ENCODE results near the gene SUOX.

The SUOX gene

GRCh38 chr12:56020423-56021184, 23.5 kb downstream of the SUOX start, which contains the start of gene IKZF4:
Gene IKZF4 (plus strand): TSS chr12:56021043. CDS start chr12:56021494, 451 bp downstream.
- no peak for DNase-seq (ENCODE audit: low read depth)
- TF ChIP-seq CTCF (IDR thresholded peaks at IDR 0.05; ENCODE audit: control insufficient read depth, insufficient read depth, low read depth, low read length, missing control alignments), result no peak
- H3K4me3 ChIP-seq (ENCODE audit: control insufficient read depth, low read depth, low read length), result no peak within 1 kb of the TSS

GRCh38 chr12:56021889-56022497, 24.9 kb downstream of the SUOX start:
- no peak overlapping the region for H3K4me3 ChIP-seq (ENCODE audit: control insufficient read depth, low read depth, low read length)
- DNase-seq (ENCODE audit: low read depth), result no peak
- no peak for TF ChIP-seq CTCF (IDR thresholded peaks at IDR 0.05; ENCODE audit: control insufficient read depth, insufficient read depth, low read depth, low read length, missing control alignments)

- no peak overlapping the region for H3K4me3 ChIP-seq (ENCODE audit: control insufficient read depth, low read depth, low read length)
- no peak for TF ChIP-seq CTCF (IDR thresholded peaks at IDR 0.05; ENCODE audit: control insufficient read depth, insufficient read depth, low read depth, low read length, missing control alignments)
- no peak for DNase-seq (ENCODE audit: low read depth)
These were observed 31.6 kb downstream of the SUOX start for GRCh38 chr12:56028511-56029165.

- TF ChIP-seq CTCF (IDR thresholded peaks at IDR 0.05; ENCODE audit: control insufficient read depth, insufficient read depth, low read depth, low read length, missing control alignments), result no peak
- peak; percentile 37 for DNase-seq (ENCODE audit: low read depth)
- H3K4me3 ChIP-seq (ENCODE audit: control insufficient read depth, low read depth, low read length), result no peak overlapping the region
These were observed 32.1 kb downstream of the SUOX start for GRCh38 chr12:56029166-56029519.

- peak; percentile 82 for TF ChIP-seq CTCF (IDR thresholded peaks at IDR 0.05; ENCODE audit: control insufficient read depth, insufficient read depth, low read depth, low read length, missing control alignments)
- no peak overlapping the region for H3K4me3 ChIP-seq (ENCODE audit: control insufficient read depth, low read depth, low read length)
- peak; percentile 27 for DNase-seq (ENCODE audit: low read depth)
These were observed 32.7 kb downstream of the SUOX start for GRCh38 chr12:56029666-56030293.

- TF ChIP-seq CTCF (IDR thresholded peaks at IDR 0.05; ENCODE audit: control insufficient read depth, insufficient read depth, low read depth, low read length, missing control alignments), result no peak
- no peak for DNase-seq (ENCODE audit: low read depth)
- no peak overlapping the region for H3K4me3 ChIP-seq (ENCODE audit: control insufficient read depth, low read depth, low read length)
These were observed 34.9 kb downstream of the SUOX start for GRCh38 chr12:56031987-56032386.
